HG03571 (cell line): Measurements from ENCODE around the gene PGPEP1.
"Not testable (repeated sequence)": the region's sequence is repeated elsewhere in the genome, so short reads cannot be mapped to it uniquely, and the experiment has no call there.

ENCODE experiments used
- ATAC-seq: cut with Tn5 transposase; IDR thresholded peaks from one replicate; pipeline ENCODE4 v1.9.1; 2021; ENCODE audit not compliant: unreplicated experiment

PGPEP1 gene

GRCh38 chr19:18330868-18331267 is 9.5 kb upstream of the PGPEP1 start:
- no peak for ATAC-seq

GRCh38 chr19:18332917-18333530 is 7.4 kb upstream of the PGPEP1 start:
- ATAC-seq = no peak

- ATAC-seq = no peak
Measured at GRCh38 chr19:18333680-18334079, 6.7 kb upstream of the PGPEP1 start.

GRCh38 chr19:18336121-18336520 is 4.3 kb upstream of the PGPEP1 start:
- no peak for ATAC-seq

- ATAC-seq = no peak
Measured at GRCh38 chr19:18338541-18338940, 1.9 kb upstream of the PGPEP1 start.

GRCh38 chr19:18339723-18340122 is 675 bp upstream of the PGPEP1 start:
- no peak for ATAC-seq

- ATAC-seq = no peak
Measured at GRCh38 chr19:18340990-18341868, 831 bp downstream of the PGPEP1 start.

GRCh38 chr19:18342090-18342632 is 1.8 kb downstream of the PGPEP1 start:
- ATAC-seq = no peak

GRCh38 chr19:18344582-18344950 is 4.2 kb downstream of the PGPEP1 start:
- no peak for ATAC-seq

GRCh38 chr19:18345296-18345695 is 4.9 kb downstream of the PGPEP1 start:
- no peak for ATAC-seq

- ATAC-seq = no peak
Measured at GRCh38 chr19:18346091-18346490, 5.7 kb downstream of the PGPEP1 start.

- no peak for ATAC-seq
Measured at GRCh38 chr19:18348171-18348570, 7.8 kb downstream of the PGPEP1 start.

GRCh38 chr19:18348818-18349339 is 8.5 kb downstream of the PGPEP1 start:
- ATAC-seq = not testable (repeated sequence)

GRCh38 chr19:18349524-18350128 is 9.2 kb downstream of the PGPEP1 start:
- no peak for ATAC-seq

GRCh38 chr19:18350490-18350889 is 10.1 kb downstream of the PGPEP1 start:
- ATAC-seq = no peak

GRCh38 chr19:18351544-18351943 is 11.1 kb downstream of the PGPEP1 start:
- ATAC-seq = no peak

GRCh38 chr19:18353378-18354005 is 13.1 kb downstream of the PGPEP1 start:
- ATAC-seq = no peak

GRCh38 chr19:18354743-18355142 is 14.3 kb downstream of the PGPEP1 start:
- not testable (repeated sequence) for ATAC-seq

GRCh38 chr19:18357041-18357440 is 16.6 kb downstream of the PGPEP1 start:
- ATAC-seq = no peak

- no peak for ATAC-seq
Measured at GRCh38 chr19:18361646-18362045, 21.2 kb downstream of the PGPEP1 start.

GRCh38 chr19:18362934-18363542 is 22.6 kb downstream of the PGPEP1 start:
- ATAC-seq = no peak
